H9 (cell line): Measurements from ENCODE around the gene CDK2AP2. TPM values are rescaled to one million over a fixed set of nuclear protein-coding genes. Genes with fewer than 3 reads are reported as not detected.

ENCODE experiments used
- DNase-seq: peaks from one replicate; pipeline ENCODE4 v3.0.0-alpha.2; 2017
- H2AFZ ChIP-seq: one replicate; pipeline ENCODE4 v1.6.1; 2013; ENCODE audit warnings: mild to moderate bottlenecking, low read length, control low read depth, moderate library complexity
- H2AK5ac ChIP-seq: 2 replicates; pipeline ENCODE4 v1.6.1; 2013; ENCODE audit warnings: low read length, control low read depth, mixed read lengths; ENCODE audit not compliant: insufficient read length
- H2BK120ac ChIP-seq: one replicate; pipeline ENCODE4 v1.6.1; 2013; ENCODE audit warnings: low read depth, mild to moderate bottlenecking, low read length, control low read depth, inconsistent platforms; ENCODE audit not compliant: poor library complexity, severe bottlenecking
- H2BK12ac ChIP-seq: 2 replicates; pipeline ENCODE4 v1.6.1; 2013; ENCODE audit warnings: low read length, control low read depth, mixed read lengths, low read depth; ENCODE audit not compliant: insufficient read length
- H2BK15ac ChIP-seq: 2 replicates; pipeline ENCODE4 v1.6.1; 2013; ENCODE audit warnings: low read depth, low read length, control low read depth
- H2BK20ac ChIP-seq: one replicate; pipeline ENCODE4 v1.6.1; 2013; ENCODE audit warnings: low read depth, mild to moderate bottlenecking, low read length, control low read depth, inconsistent platforms; ENCODE audit not compliant: poor library complexity, severe bottlenecking
- H2BK5ac ChIP-seq: 2 replicates; pipeline ENCODE4 v1.6.1; 2013; ENCODE audit warnings: low read length, control low read depth, mixed read lengths; ENCODE audit not compliant: insufficient read length
- H3K14ac ChIP-seq: 2 replicates; pipeline ENCODE4 v1.6.1; 2013; ENCODE audit warnings: low read length, control low read depth; ENCODE audit not compliant: insufficient read depth
- H3K18ac ChIP-seq: 2 replicates; pipeline ENCODE4 v1.6.1; 2013; ENCODE audit warnings: low read depth, mild to moderate bottlenecking, mixed read lengths, low read length, control low read depth; ENCODE audit not compliant: insufficient read length
- H3K23ac ChIP-seq: 2 replicates; pipeline ENCODE4 v1.6.1; 2013; ENCODE audit warnings: low read length, control low read depth, mixed read lengths, low read depth; ENCODE audit not compliant: insufficient read length
- H3K23me2 ChIP-seq: 2 replicates; pipeline ENCODE4 v1.6.1; 2013; ENCODE audit warnings: low read depth, mild to moderate bottlenecking, mixed read lengths, low read length, control low read depth; ENCODE audit not compliant: insufficient read length, poor library complexity, severe bottlenecking
- H3K27ac ChIP-seq: 2 replicates; pipeline ENCODE4 v1.5.1; 2013; ENCODE audit warnings: low read length, control low read depth, mixed read lengths, low read depth; ENCODE audit not compliant: insufficient read length
- H3K27me3 ChIP-seq: 2 replicates; pipeline ENCODE4 v1.6.1; 2013; ENCODE audit warnings: low read length, control low read depth, inconsistent platforms; ENCODE audit not compliant: insufficient read depth
- H3K4ac ChIP-seq: 2 replicates; pipeline ENCODE4 v1.6.1; 2013; ENCODE audit warnings: low read depth, mild to moderate bottlenecking, control low read depth, inconsistent platforms, low read length, moderate library complexity
- H3K4me1 ChIP-seq: 2 replicates; pipeline ENCODE4 v1.6.1; 2013; ENCODE audit warnings: low read length, control low read depth, inconsistent platforms; ENCODE audit not compliant: insufficient read depth
- H3K4me2 ChIP-seq: 2 replicates; pipeline ENCODE4 v1.6.1; 2013; ENCODE audit warnings: low read length, control low read depth, mixed read lengths; ENCODE audit not compliant: insufficient read length, insufficient read depth
- H3K56ac ChIP-seq: 2 replicates; pipeline ENCODE4 v1.6.1; 2013; ENCODE audit warnings: low read depth, mild to moderate bottlenecking, mixed read lengths, low read length, control low read depth; ENCODE audit not compliant: insufficient read length
- H3K79me1 ChIP-seq: 2 replicates; pipeline ENCODE4 v1.6.1; 2013; ENCODE audit warnings: low read depth, mild to moderate bottlenecking, moderate library complexity, low read length, control low read depth, inconsistent platforms; ENCODE audit not compliant: insufficient read depth, poor library complexity, severe bottlenecking
- H3K79me2 ChIP-seq: 2 replicates; pipeline ENCODE4 v1.6.1; 2013; ENCODE audit warnings: low read length, control low read depth, inconsistent platforms; ENCODE audit not compliant: insufficient read depth
- H3K9ac ChIP-seq: 2 replicates; pipeline ENCODE4 v1.6.1; 2013; ENCODE audit warnings: low read length, control low read depth, mixed read lengths; ENCODE audit not compliant: insufficient read length; ENCODE audit errors: extremely low read depth
- H3K9me3 ChIP-seq: one replicate; pipeline ENCODE4 v1.6.1; 2013; ENCODE audit warnings: low read depth, low read length, inconsistent platforms; ENCODE audit not compliant: control insufficient read depth
- H3T11ph ChIP-seq: one replicate; pipeline ENCODE4 v1.6.1; 2013; ENCODE audit warnings: mild to moderate bottlenecking, low read length, control low read depth, inconsistent platforms
- H4K20me1 ChIP-seq: one replicate; pipeline ENCODE4 v1.6.1; 2013; ENCODE audit not compliant: control insufficient read depth, insufficient read length, insufficient read depth
- H4K5ac ChIP-seq: 2 replicates; pipeline ENCODE4 v1.6.1; 2013; ENCODE audit warnings: low read depth, mild to moderate bottlenecking, mixed read lengths, low read length, control low read depth; ENCODE audit not compliant: insufficient read length
- H4K8ac ChIP-seq: replicated peaks from 2 replicates; pipeline ENCODE4 v1.6.1; 2013; ENCODE audit warnings: low read length, control low read depth, mixed read lengths, low read depth; ENCODE audit not compliant: insufficient read length
- H4K91ac ChIP-seq: 2 replicates; pipeline ENCODE4 v1.6.1; 2013; ENCODE audit warnings: low read depth, mild to moderate bottlenecking, moderate library complexity, mixed read lengths, low read length, control low read depth; ENCODE audit not compliant: insufficient read length
- H3K27ac Mint-ChIP-seq, 3 experiments: 2 replicates in 2 of 3; 3 replicates in 1 of 3; pipeline ENCODE4 v1.8.0; 2020 to 2021; ENCODE audit warnings: mixed read lengths in 3 of 3, mild to moderate bottlenecking in 1 of 3, moderate library complexity in 1 of 3
- H3K27me3 Mint-ChIP-seq: 2 replicates; pipeline ENCODE4 v1.8.0; 2021; ENCODE audit warnings: low read depth, mild to moderate bottlenecking, moderate library complexity, mixed read lengths
- H3K36me3 Mint-ChIP-seq, 3 experiments: 2 replicates in 2 of 3; 3 replicates in 1 of 3; pipeline ENCODE4 v1.8.0; 2020 to 2021; ENCODE audit warnings: low read depth in 3 of 3, mixed read lengths in 3 of 3; ENCODE audit not compliant: insufficient read depth in 1 of 3
- H3K4me1 Mint-ChIP-seq, 2 experiments: 2 replicates each; pipeline ENCODE4 v1.8.0; 2020; ENCODE audit warnings: mixed read lengths in 2 of 2
- H3K4me3 Mint-ChIP-seq, 2 experiments: 2 replicates in 1 of 2; 3 replicates in 1 of 2; pipeline ENCODE4 v1.8.0; 2020 to 2021; ENCODE audit warnings: mild to moderate bottlenecking in 2 of 2, mixed read lengths in 2 of 2, moderate library complexity in 1 of 2
- H3K9me3 Mint-ChIP-seq, 2 experiments: 2 replicates in 1 of 2; 3 replicates in 1 of 2; pipeline ENCODE4 v1.8.0; 2020; ENCODE audit warnings: mild to moderate bottlenecking in 2 of 2, mixed read lengths in 2 of 2, moderate library complexity in 1 of 2
- CTCF ChIP-seq: fragments of 200-600 bp; sonication (generic); conservative IDR thresholded peaks from 3 replicates; pipeline ENCODE4 v1.8.0; 2021; ENCODE audit warnings: antibody characterized with exemption, mild to moderate bottlenecking
- WGBS: extraction: QIAGEN DNeasy Blood & Tissue Kit; methylation state at CpG from one replicate; pipeline ENCODE4 v1.1.7; 2013; ENCODE audit warnings: missing lambda C conversion rate, low lambda C conversion rate, mixed read lengths; ENCODE audit not compliant: insufficient read length; ENCODE audit errors: extremely low coverage; 5-methylcytosine and 5-hydroxymethylcytosine counted together
- total RNA-seq: library from RNA; stranded (reverse); gene quantifications from 2 replicates; pipeline ENCODE4 v1.2.1, GENCODE V29; 2021

Gene CDK2AP2
- total RNA-seq, 1 experiment from 2014 or later: 36.1 TPM

DNA sequence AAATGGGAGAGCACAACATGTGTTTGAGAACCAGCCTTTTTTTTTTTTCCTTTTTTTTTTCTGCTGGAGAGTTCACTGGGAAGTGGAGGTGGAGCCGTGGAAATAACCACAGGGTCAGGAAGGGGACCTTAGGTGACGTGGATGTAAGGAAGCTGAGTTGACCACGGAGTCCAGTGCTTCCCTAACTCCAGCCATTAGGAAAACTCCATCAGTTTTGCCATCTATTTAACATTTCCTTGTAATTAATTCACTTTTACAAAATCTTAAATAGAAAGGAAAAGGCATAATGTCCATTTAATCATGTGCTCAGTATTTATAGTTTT lies 2.0 kb upstream of the CDK2AP2 start:
- H3K27me3 ChIP-seq: no peaks in the 10 kb centered on the region
- no peak overlapping the region for H2BK15ac ChIP-seq
- H2BK120ac ChIP-seq: no peak overlapping the region
- no peak overlapping the region for H3K27ac ChIP-seq
- H2AFZ ChIP-seq: no peak overlapping the region
- H4K20me1 ChIP-seq: no peaks in the 10 kb centered on the region
- DNase-seq: no peak
- peaks cover 5 to 10% (median 9%) of the 10 kb centered on the region in 3 experiments; a peak in 6 of 7 replicates for H3K36me3 Mint-ChIP-seq
- H3K27ac Mint-ChIP-seq: no peak overlapping the region
- H4K8ac ChIP-seq: no peak overlapping the region
- H3K27me3 Mint-ChIP-seq: peaks cover 37% of the 10 kb centered on the region
- no peaks in the 10 kb centered on the region for H3K79me1 ChIP-seq
- H3T11ph ChIP-seq: no peak overlapping the region
- no peak overlapping the region for H3K9ac ChIP-seq
- H2BK20ac ChIP-seq: no peak overlapping the region
- no peak overlapping the region for H3K4me2 ChIP-seq
- H3K23ac ChIP-seq: no peak overlapping the region
- no peak overlapping the region for H3K56ac ChIP-seq
- H3K79me2 ChIP-seq: peaks cover 2% of the 10 kb centered on the region; the same call in 1 of the 2 replicates
- H3K9me3 Mint-ChIP-seq: no peaks in the 10 kb centered on the region; a peak in 1 of 5 replicates
- H3K4me3 Mint-ChIP-seq: peak overlapping the region in 1 of 2 experiments; percentile 80; a peak in 1 of 5 replicates
- peaks cover 19 to 21% of the 10 kb centered on the region in 2 experiments for H3K4me1 Mint-ChIP-seq
- H2BK5ac ChIP-seq: no peak overlapping the region
- H3K9me3 ChIP-seq: no peaks in the 10 kb centered on the region
- H4K5ac ChIP-seq: no peak overlapping the region
- no peak overlapping the region for H3K4ac ChIP-seq
- no peak for TF ChIP-seq CTCF
- H2BK12ac ChIP-seq: no peak overlapping the region
- no peak overlapping the region for H2AK5ac ChIP-seq
- no peak overlapping the region for H3K14ac ChIP-seq
- H3K23me2 ChIP-seq: peaks cover 5% of the 10 kb centered on the region
- no peak overlapping the region for H4K91ac ChIP-seq
- no peak overlapping the region for H3K18ac ChIP-seq
- H3K4me1 ChIP-seq: no peaks in the 10 kb centered on the region
- WGBS: no CpG with 5 or more reads among the region's 3 CpGs
